Measurements from ENCODE around the gene CD163L1. TPM values are rescaled to one million over a fixed set of nuclear protein-coding genes. Genes with fewer than 3 reads are reported as not detected.

Gene CD163L1
- polyA plus RNA-seq (2013, experiment 1 of 2): 0.55 TPM
- polyA plus RNA-seq (2013, experiment 2 of 2): 0.66 TPM

- no peaks in the 10 kb centered on the region for H3K4me1 ChIP-seq (ENCODE audit: control insufficient read depth, insufficient read depth, low read length, poor library complexity, severe bottlenecking)
- H3K9me3 ChIP-seq (ENCODE audit: control insufficient read depth, low read length): no peaks in the 10 kb centered on the region
- H3K4me3 ChIP-seq (ENCODE audit: extremely low read depth, insufficient read depth, low read length, poor library complexity, severe bottlenecking): no peak within 1 kb of the TSS
- no peak within 1 kb of the TSS for H3K27ac ChIP-seq (ENCODE audit: low read depth, low read length, severe bottlenecking)
- no peaks in the 10 kb centered on the region for H3K36me3 ChIP-seq (ENCODE audit: control insufficient read depth, insufficient read depth, low read length)
- WGBS, 2 experiments (ENCODE audit: insufficient coverage in 2 of 2): no CpG with 5 or more reads among the region's 2 CpGs
Measured at GRCh38 chr12:7444076-7444475, at the start of gene CD163L1. Gene CD163L1, minus strand, starts transcription at chr12:7444153. Its CDS starts 26 bp downstream, at chr12:7444127.

GRCh38 chr12:7493006-7493405 lies 49.1 kb upstream of the CD163L1 start:
- no peak overlapping the region for H3K4me3 ChIP-seq (ENCODE audit: extremely low read depth, insufficient read depth, low read length, poor library complexity, severe bottlenecking)
- 100% methylated on average over 1 to 3 of the region's 3 CpGs for WGBS, 2 experiments (ENCODE audit: insufficient coverage in 2 of 2)
- H3K36me3 ChIP-seq (ENCODE audit: control insufficient read depth, insufficient read depth, low read length): no peaks in the 10 kb centered on the region
- H3K9me3 ChIP-seq (ENCODE audit: control insufficient read depth, low read length): no peaks in the 10 kb centered on the region
- no peak overlapping the region for H3K27ac ChIP-seq (ENCODE audit: low read depth, low read length, severe bottlenecking)
- no peaks in the 10 kb centered on the region for H3K4me1 ChIP-seq (ENCODE audit: control insufficient read depth, insufficient read depth, low read length, poor library complexity, severe bottlenecking)

GRCh38 chr12:7486512-7486911 lies 42.6 kb upstream of the CD163L1 start:
- H3K9me3 ChIP-seq (ENCODE audit: control insufficient read depth, low read length): no peaks in the 10 kb centered on the region
- H3K36me3 ChIP-seq (ENCODE audit: control insufficient read depth, insufficient read depth, low read length): no peaks in the 10 kb centered on the region
- 76 to 90% methylated on average over 4 of the region's 6 CpGs for WGBS, 2 experiments (ENCODE audit: insufficient coverage in 2 of 2)
- no peaks in the 10 kb centered on the region for H3K4me1 ChIP-seq (ENCODE audit: control insufficient read depth, insufficient read depth, low read length, poor library complexity, severe bottlenecking)
- H3K4me3 ChIP-seq (ENCODE audit: extremely low read depth, insufficient read depth, low read length, poor library complexity, severe bottlenecking): no peak overlapping the region
- H3K27ac ChIP-seq (ENCODE audit: low read depth, low read length, severe bottlenecking): no peak overlapping the region

GRCh38 chr12:7485095-7485494 lies 41.1 kb upstream of the CD163L1 start:
- 88 to 100% methylated on average over 1 to 2 of the region's 4 CpGs for WGBS, 2 experiments (ENCODE audit: insufficient coverage in 2 of 2)
- Histone ChIP-seq H3K4me3 (ENCODE audit: extremely low read depth, insufficient read depth, low read length, poor library complexity, severe bottlenecking) (no peak overlapping the region), H3K27ac (ENCODE audit: low read depth, low read length, severe bottlenecking) (no peak overlapping the region), H3K4me1 (ENCODE audit: control insufficient read depth, insufficient read depth, low read length, poor library complexity, severe bottlenecking) (no peaks in the 10 kb centered on the region), H3K9me3 (ENCODE audit: control insufficient read depth, low read length) (no peaks in the 10 kb centered on the region), H3K36me3 (ENCODE audit: control insufficient read depth, insufficient read depth, low read length) (no peaks in the 10 kb centered on the region)

GRCh38 chr12:7483343-7483742 lies 39.4 kb upstream of the CD163L1 start:
- no peaks in the 10 kb centered on the region for H3K36me3 ChIP-seq (ENCODE audit: control insufficient read depth, insufficient read depth, low read length)
- H3K4me3 ChIP-seq (ENCODE audit: extremely low read depth, insufficient read depth, low read length, poor library complexity, severe bottlenecking): no peak overlapping the region
- no peaks in the 10 kb centered on the region for H3K4me1 ChIP-seq (ENCODE audit: control insufficient read depth, insufficient read depth, low read length, poor library complexity, severe bottlenecking)
- WGBS, 2 experiments (ENCODE audit: insufficient coverage in 2 of 2): 75 to 92% methylated on average over 2 to 4 of the region's 5 CpGs
- H3K27ac ChIP-seq (ENCODE audit: low read depth, low read length, severe bottlenecking): no peak overlapping the region
- no peaks in the 10 kb centered on the region for H3K9me3 ChIP-seq (ENCODE audit: control insufficient read depth, low read length)

GRCh38 chr12:7479771-7480170 lies 35.8 kb upstream of the CD163L1 start:
- Histone ChIP-seq H3K4me1 (ENCODE audit: control insufficient read depth, insufficient read depth, low read length, poor library complexity, severe bottlenecking) (no peaks in the 10 kb centered on the region), H3K27ac (ENCODE audit: low read depth, low read length, severe bottlenecking) (peak overlapping the region; percentile 53), H3K36me3 (ENCODE audit: control insufficient read depth, insufficient read depth, low read length) (no peaks in the 10 kb centered on the region), H3K4me3 (ENCODE audit: extremely low read depth, insufficient read depth, low read length, poor library complexity, severe bottlenecking) (no peak overlapping the region), H3K9me3 (ENCODE audit: control insufficient read depth, low read length) (no peaks in the 10 kb centered on the region)
- no CpG with 5 or more reads among the region's 1 CpG for WGBS, 2 experiments (ENCODE audit: insufficient coverage in 2 of 2)

- Histone ChIP-seq H3K27ac (ENCODE audit: low read depth, low read length, severe bottlenecking) (no peak overlapping the region), H3K36me3 (ENCODE audit: control insufficient read depth, insufficient read depth, low read length) (no peaks in the 10 kb centered on the region), H3K9me3 (ENCODE audit: control insufficient read depth, low read length) (no peaks in the 10 kb centered on the region), H3K4me3 (ENCODE audit: extremely low read depth, insufficient read depth, low read length, poor library complexity, severe bottlenecking) (no peak overlapping the region), H3K4me1 (ENCODE audit: control insufficient read depth, insufficient read depth, low read length, poor library complexity, severe bottlenecking) (no peaks in the 10 kb centered on the region)
- WGBS, 2 experiments (ENCODE audit: insufficient coverage in 2 of 2): 90 to 92% methylated on average over 5 to 6 of the region's 6 CpGs
Measured at GRCh38 chr12:7472060-7472459, 28.1 kb upstream of the CD163L1 start.

GRCh38 chr12:7460375-7461259 lies 16.7 kb upstream of the CD163L1 start:
- 71% methylated on average over 7 of the region's 7 CpGs for WGBS, 2 experiments (ENCODE audit: insufficient coverage in 2 of 2)
- Histone ChIP-seq H3K4me3 (ENCODE audit: extremely low read depth, insufficient read depth, low read length, poor library complexity, severe bottlenecking) (no peak overlapping the region), H3K9me3 (ENCODE audit: control insufficient read depth, low read length) (no peaks in the 10 kb centered on the region)

GRCh38 chr12:7459973-7460372 lies 16.0 kb upstream of the CD163L1 start:
- H3K36me3 ChIP-seq (ENCODE audit: control insufficient read depth, insufficient read depth, low read length): no peaks in the 10 kb centered on the region
- H3K4me1 ChIP-seq (ENCODE audit: control insufficient read depth, insufficient read depth, low read length, poor library complexity, severe bottlenecking): no peaks in the 10 kb centered on the region
- 89% methylated on average over 3 of the region's 3 CpGs; no CpG with 5 or more reads in 1 of the 2 experiments for WGBS, 2 experiments (ENCODE audit: insufficient coverage in 2 of 2)

More at GRCh38 chr12:7460375-7461259, 16.7 kb upstream of the CD163L1 start:
- no peaks in the 10 kb centered on the region for H3K36me3 ChIP-seq (ENCODE audit: control insufficient read depth, insufficient read depth, low read length)
- no peak overlapping the region for H3K27ac ChIP-seq (ENCODE audit: low read depth, low read length, severe bottlenecking)
- no peaks in the 10 kb centered on the region for H3K4me1 ChIP-seq (ENCODE audit: control insufficient read depth, insufficient read depth, low read length, poor library complexity, severe bottlenecking)

GRCh38 chr12:7451756-7452155 lies 7.8 kb upstream of the CD163L1 start:
- no peak overlapping the region for H3K27ac ChIP-seq (ENCODE audit: low read depth, low read length, severe bottlenecking)
- no peaks in the 10 kb centered on the region for H3K4me1 ChIP-seq (ENCODE audit: control insufficient read depth, insufficient read depth, low read length, poor library complexity, severe bottlenecking)
- no peaks in the 10 kb centered on the region for H3K9me3 ChIP-seq (ENCODE audit: control insufficient read depth, low read length)
- no peaks in the 10 kb centered on the region for H3K36me3 ChIP-seq (ENCODE audit: control insufficient read depth, insufficient read depth, low read length)
- H3K4me3 ChIP-seq (ENCODE audit: extremely low read depth, insufficient read depth, low read length, poor library complexity, severe bottlenecking): no peak overlapping the region
- WGBS, 2 experiments (ENCODE audit: insufficient coverage in 2 of 2): no CpG with 5 or more reads among the region's 3 CpGs

More at GRCh38 chr12:7459973-7460372, 16.0 kb upstream of the CD163L1 start:
- Histone ChIP-seq H3K9me3 (ENCODE audit: control insufficient read depth, low read length) (no peaks in the 10 kb centered on the region), H3K4me3 (ENCODE audit: extremely low read depth, insufficient read depth, low read length, poor library complexity, severe bottlenecking) (no peak overlapping the region), H3K27ac (ENCODE audit: low read depth, low read length, severe bottlenecking) (no peak overlapping the region)

GRCh38 chr12:7450667-7451066 lies 6.7 kb upstream of the CD163L1 start:
- WGBS, 2 experiments (ENCODE audit: insufficient coverage in 2 of 2): 91 to 94% methylated on average over 3 to 5 of the region's 7 CpGs
- no peak overlapping the region for H3K27ac ChIP-seq (ENCODE audit: low read depth, low read length, severe bottlenecking)
- no peaks in the 10 kb centered on the region for H3K36me3 ChIP-seq (ENCODE audit: control insufficient read depth, insufficient read depth, low read length)
- no peak overlapping the region for H3K4me3 ChIP-seq (ENCODE audit: extremely low read depth, insufficient read depth, low read length, poor library complexity, severe bottlenecking)
- no peaks in the 10 kb centered on the region for H3K9me3 ChIP-seq (ENCODE audit: control insufficient read depth, low read length)
- no peaks in the 10 kb centered on the region for H3K4me1 ChIP-seq (ENCODE audit: control insufficient read depth, insufficient read depth, low read length, poor library complexity, severe bottlenecking)
